NCI-H748 (cell line): ENCODE results near the gene KDM4B.
A peak's percentile ranks its signal among the peaks of the same experiment; 100 is the strongest.

Experiments
- DNase-seq: peaks from one replicate; lab custom pipeline; 2025; ENCODE audit not compliant: unreplicated experiment; lab: John Stamatoyannopoulos, UW

Gene KDM4B

GRCh38 chr19:5012688-5013457 is 44.0 kb downstream of the KDM4B start:
- DNase-seq: no peak

GRCh38 chr19:5013761-5014160 is 44.8 kb downstream of the KDM4B start:
- DNase-seq: no peak

- no peak for DNase-seq
Measured at GRCh38 chr19:5014941-5015340, 46.0 kb downstream of the KDM4B start.

- no peak for DNase-seq
Measured at GRCh38 chr19:5016268-5016667, 47.4 kb downstream of the KDM4B start.

- DNase-seq: no peak
Measured at GRCh38 chr19:5016781-5017180, 47.9 kb downstream of the KDM4B start.

- DNase-seq: no peak
Measured at GRCh38 chr19:5017235-5017634, 48.3 kb downstream of the KDM4B start.

- no peak for DNase-seq
Measured at GRCh38 chr19:5018224-5019015, 49.5 kb downstream of the KDM4B start.

- DNase-seq: no peak
Measured at GRCh38 chr19:5020368-5020767, 51.5 kb downstream of the KDM4B start.

GRCh38 chr19:5021046-5021445 is 52.1 kb downstream of the KDM4B start:
- no peak for DNase-seq

GRCh38 chr19:5022066-5022860 is 53.4 kb downstream of the KDM4B start:
- no peak for DNase-seq

- DNase-seq: no peak
Measured at GRCh38 chr19:5023128-5023571, 54.2 kb downstream of the KDM4B start.

GRCh38 chr19:5024282-5024681 is 55.4 kb downstream of the KDM4B start:
- DNase-seq: no peak

GRCh38 chr19:5025027-5025426 is 56.1 kb downstream of the KDM4B start:
- DNase-seq: no peak

- DNase-seq: no peak
Measured at GRCh38 chr19:5026706-5027273, 57.9 kb downstream of the KDM4B start.

GRCh38 chr19:5028229-5028886 is 59.4 kb downstream of the KDM4B start:
- DNase-seq: no peak

- peak; percentile 24 for DNase-seq
Measured at GRCh38 chr19:5029596-5029995, 60.7 kb downstream of the KDM4B start.

GRCh38 chr19:5030136-5030820 is 61.4 kb downstream of the KDM4B start:
- DNase-seq: no peak

GRCh38 chr19:5030822-5031221 is 61.9 kb downstream of the KDM4B start:
- DNase-seq: no peak

- peak; percentile 49 for DNase-seq
Measured at GRCh38 chr19:5031231-5032100, 62.6 kb downstream of the KDM4B start.
